ENCODE measurements around the gene HLA-DOA.

Gene HLA-DOA

DNA sequence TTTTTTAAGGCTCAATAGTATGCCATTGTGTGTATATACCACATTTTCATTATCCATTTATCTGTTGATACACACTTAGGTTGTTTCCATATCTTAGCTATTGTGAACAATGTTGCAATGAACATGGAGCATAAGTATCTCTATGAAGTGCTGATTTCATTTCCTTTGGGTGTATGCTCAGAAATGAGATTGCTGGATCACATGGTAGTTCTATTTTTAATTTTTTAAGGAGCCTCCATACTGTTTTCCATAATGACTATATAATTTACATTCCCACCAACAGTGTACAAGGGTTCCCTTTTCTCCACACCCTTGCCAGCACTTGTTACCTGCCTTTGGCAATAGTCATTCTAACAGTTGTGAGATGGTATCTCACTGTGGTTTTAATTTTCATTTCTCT lies 15.1 kb upstream of the HLA-DOA start:
- H3K4me3 ChIP-seq (ENCODE audit: low read depth, low read length): no peak overlapping the region
- TF ChIP-seq, protein P1, sequence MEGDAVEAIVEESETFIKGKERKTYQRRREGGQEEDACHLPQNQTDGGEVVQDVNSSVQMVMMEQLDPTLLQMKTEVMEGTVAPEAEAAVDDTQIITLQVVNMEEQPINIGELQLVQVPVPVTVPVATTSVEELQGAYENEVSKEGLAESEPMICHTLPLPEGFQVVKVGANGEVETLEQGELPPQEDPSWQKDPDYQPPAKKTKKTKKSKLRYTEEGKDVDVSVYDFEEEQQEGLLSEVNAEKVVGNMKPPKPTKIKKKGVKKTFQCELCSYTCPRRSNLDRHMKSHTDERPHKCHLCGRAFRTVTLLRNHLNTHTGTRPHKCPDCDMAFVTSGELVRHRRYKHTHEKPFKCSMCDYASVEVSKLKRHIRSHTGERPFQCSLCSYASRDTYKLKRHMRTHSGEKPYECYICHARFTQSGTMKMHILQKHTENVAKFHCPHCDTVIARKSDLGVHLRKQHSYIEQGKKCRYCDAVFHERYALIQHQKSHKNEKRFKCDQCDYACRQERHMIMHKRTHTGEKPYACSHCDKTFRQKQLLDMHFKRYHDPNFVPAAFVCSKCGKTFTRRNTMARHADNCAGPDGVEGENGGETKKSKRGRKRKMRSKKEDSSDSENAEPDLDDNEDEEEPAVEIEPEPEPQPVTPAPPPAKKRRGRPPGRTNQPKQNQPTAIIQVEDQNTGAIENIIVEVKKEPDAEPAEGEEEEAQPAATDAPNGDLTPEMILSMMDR (conservative IDR thresholded peaks at IDR 0.05; ENCODE audit: low read depth, low read length): no peak
- DNase-seq (ENCODE audit: low read depth): no peak

GRCh38 chr6:33023536-33023935 lies 14.1 kb upstream of the HLA-DOA start:
- TF ChIP-seq, protein P1 (conservative IDR thresholded peaks at IDR 0.05; ENCODE audit: low read depth, low read length): no peak
- DNase-seq (ENCODE audit: low read depth): no peak
- no peak overlapping the region for H3K4me3 ChIP-seq (ENCODE audit: low read depth, low read length)

- TF ChIP-seq, protein P1 (conservative IDR thresholded peaks at IDR 0.05; ENCODE audit: low read depth, low read length): no peak
- no peak overlapping the region for H3K4me3 ChIP-seq (ENCODE audit: low read depth, low read length)
- DNase-seq (ENCODE audit: low read depth): no peak
These were observed 12.5 kb upstream of the HLA-DOA start for GRCh38 chr6:33021917-33022316.

- TF ChIP-seq, protein P1 (conservative IDR thresholded peaks at IDR 0.05; ENCODE audit: low read depth, low read length): no peak
- H3K4me3 ChIP-seq (ENCODE audit: low read depth, low read length): no peak overlapping the region
- DNase-seq (ENCODE audit: low read depth): no peak
These were observed 10.0 kb upstream of the HLA-DOA start for GRCh38 chr6:33019372-33019771.

- peak overlapping the region; percentile 13 for H3K4me3 ChIP-seq (ENCODE audit: low read depth, low read length)
- DNase-seq (ENCODE audit: low read depth): peak; percentile 54
- TF ChIP-seq, protein P1 (conservative IDR thresholded peaks at IDR 0.05; ENCODE audit: low read depth, low read length): no peak
These were observed 9.5 kb upstream of the HLA-DOA start for GRCh38 chr6:33018904-33019303.

DNA sequence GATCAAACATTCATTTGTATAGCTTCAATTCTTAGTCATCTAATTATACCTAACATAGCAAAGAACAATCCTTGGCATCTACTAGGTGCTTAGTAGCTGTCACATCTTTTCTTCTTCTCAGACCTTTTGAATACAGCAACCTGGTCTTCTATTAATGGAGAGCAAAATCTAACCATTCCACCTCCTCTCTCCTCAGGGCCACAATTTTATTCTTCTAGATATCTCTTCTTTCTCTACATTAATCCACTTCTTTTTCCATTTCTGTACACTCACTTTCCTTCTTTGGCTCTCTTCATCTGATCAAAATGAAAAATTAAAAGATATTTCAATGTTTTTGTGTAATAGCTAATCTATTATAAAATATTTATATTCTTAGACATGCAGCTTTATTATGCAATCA lies 9.0 kb upstream of the HLA-DOA start:
- TF ChIP-seq, protein P1 (conservative IDR thresholded peaks at IDR 0.05; ENCODE audit: low read depth, low read length): no peak
- no peak overlapping the region for H3K4me3 ChIP-seq (ENCODE audit: low read depth, low read length)
- DNase-seq (ENCODE audit: low read depth): no peak

GRCh38 chr6:33017694-33018353 lies 8.4 kb upstream of the HLA-DOA start:
- no peak overlapping the region for H3K4me3 ChIP-seq (ENCODE audit: low read depth, low read length)
- TF ChIP-seq, protein P1 (conservative IDR thresholded peaks at IDR 0.05; ENCODE audit: low read depth, low read length): no peak
- DNase-seq (ENCODE audit: low read depth): no peak
